Activated naive CD8-positive, alpha-beta T cell treated with anti-CD3 and anti-CD28 coated beads, Interleukin-2, amount 10 ng/mL, durations not matched to agents 7 days and 5 days (primary cell): ENCODE results near the gene UPK3BL2. TPM values are rescaled to one million over a fixed set of nuclear protein-coding genes. Genes with fewer than 3 reads are reported as not detected.
"Not testable (repeated sequence)": the region's sequence is repeated elsewhere in the genome, so short reads cannot be mapped to it uniquely, and the experiment has no call there.

ENCODE experiments used
- ATAC-seq: fragments of 150-1000 bp; cut with Tn5 transposase; one replicate; pipeline ENCODE4 v1.10.0; 2021; ENCODE audit warnings: low read depth, moderate library complexity
- POLR2A ChIA-PET: fragments of 350-600 bp; sonication (Branson Sonifier 250); formaldehyde crosslinking; loops from one replicate; lab custom pipeline; 2021; ENCODE audit warnings: antibody characterized with exemption; lab: Charles Lee
- DNase-seq: peaks from one replicate; pipeline ENCODE4 v3.0.0; 2021
- H3K27ac Mint-ChIP-seq: one replicate; pipeline ENCODE4 v1.8.0; 2022; ENCODE audit warnings: mild to moderate bottlenecking, mixed read lengths
- H3K27me3 Mint-ChIP-seq: one replicate; pipeline ENCODE4 v1.8.0; 2022; ENCODE audit warnings: mild to moderate bottlenecking, moderate library complexity, mixed read lengths
- H3K36me3 Mint-ChIP-seq: one replicate; pipeline ENCODE4 v1.8.0; 2021; ENCODE audit warnings: mild to moderate bottlenecking, mixed read lengths
- H3K4me1 Mint-ChIP-seq: one replicate; pipeline ENCODE4 v1.8.0; 2021; ENCODE audit warnings: mixed read lengths
- H3K4me3 Mint-ChIP-seq: one replicate; pipeline ENCODE4 v1.8.0; 2022; ENCODE audit warnings: mild to moderate bottlenecking, moderate library complexity, mixed read lengths
- H3K9me3 Mint-ChIP-seq: one replicate; pipeline ENCODE4 v1.8.0; 2021; ENCODE audit warnings: mixed read lengths
- total RNA-seq, 2 experiments: library from RNA; stranded (reverse); gene quantifications; one replicate each; pipeline ENCODE4 v1.2.3, GENCODE V29; 2021

UPK3BL2 gene
- total RNA-seq, 2 experiments from 2014 or later: 20.5 to 20.7 TPM

DNA sequence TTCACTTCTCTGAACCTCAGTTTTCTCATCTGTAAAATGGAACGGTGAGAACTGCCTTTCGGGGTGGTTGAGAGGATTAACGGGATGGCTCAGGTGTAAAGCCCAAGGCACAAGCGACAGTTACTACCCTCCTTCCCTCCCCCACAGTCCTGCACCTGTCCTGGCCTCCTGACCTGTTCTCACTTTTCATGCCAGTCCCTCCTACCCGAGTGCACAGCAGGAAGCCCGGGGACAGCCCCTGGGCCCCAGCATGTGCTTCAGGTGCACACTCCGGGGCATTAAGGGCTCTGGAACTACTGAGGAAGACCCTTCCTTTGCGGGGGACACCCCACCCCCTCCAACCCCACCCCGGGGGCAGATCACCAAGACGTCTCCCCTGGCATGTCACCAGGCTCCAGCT lies 26.5 kb downstream of the UPK3BL2 start:
- ATAC-seq, H3K27ac Mint-ChIP-seq, H3K4me3 Mint-ChIP-seq, H3K4me1 Mint-ChIP-seq, H3K36me3 Mint-ChIP-seq, H3K9me3 Mint-ChIP-seq, DNase-seq, H3K27me3 Mint-ChIP-seq, POLR2A ChIA-PET: not testable (repeated sequence)

DNA sequence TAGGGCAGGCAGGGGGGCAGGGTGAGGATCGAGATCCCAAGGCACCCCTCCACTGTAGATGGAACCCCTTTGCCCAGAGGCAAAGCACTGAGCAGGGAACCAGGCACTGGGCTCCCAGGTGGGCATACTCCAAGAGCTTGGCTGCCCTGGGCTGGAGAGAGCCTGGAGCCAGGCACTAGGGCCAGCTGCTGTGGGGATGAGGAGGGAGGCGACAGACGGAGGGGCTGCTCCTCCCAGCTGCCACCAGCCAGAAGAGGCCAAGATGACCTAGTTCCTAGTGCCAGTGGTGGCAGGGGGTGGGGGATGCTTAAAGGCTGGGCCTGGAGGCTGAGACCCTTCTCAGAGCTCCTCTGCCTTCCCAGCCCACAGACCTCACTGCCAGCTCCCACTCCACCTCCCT lies 27.6 kb downstream of the UPK3BL2 start:
- DNase-seq, H3K4me3 Mint-ChIP-seq, H3K27me3 Mint-ChIP-seq, H3K4me1 Mint-ChIP-seq, POLR2A ChIA-PET, H3K27ac Mint-ChIP-seq, ATAC-seq, H3K36me3 Mint-ChIP-seq, H3K9me3 Mint-ChIP-seq: not testable (repeated sequence)

DNA sequence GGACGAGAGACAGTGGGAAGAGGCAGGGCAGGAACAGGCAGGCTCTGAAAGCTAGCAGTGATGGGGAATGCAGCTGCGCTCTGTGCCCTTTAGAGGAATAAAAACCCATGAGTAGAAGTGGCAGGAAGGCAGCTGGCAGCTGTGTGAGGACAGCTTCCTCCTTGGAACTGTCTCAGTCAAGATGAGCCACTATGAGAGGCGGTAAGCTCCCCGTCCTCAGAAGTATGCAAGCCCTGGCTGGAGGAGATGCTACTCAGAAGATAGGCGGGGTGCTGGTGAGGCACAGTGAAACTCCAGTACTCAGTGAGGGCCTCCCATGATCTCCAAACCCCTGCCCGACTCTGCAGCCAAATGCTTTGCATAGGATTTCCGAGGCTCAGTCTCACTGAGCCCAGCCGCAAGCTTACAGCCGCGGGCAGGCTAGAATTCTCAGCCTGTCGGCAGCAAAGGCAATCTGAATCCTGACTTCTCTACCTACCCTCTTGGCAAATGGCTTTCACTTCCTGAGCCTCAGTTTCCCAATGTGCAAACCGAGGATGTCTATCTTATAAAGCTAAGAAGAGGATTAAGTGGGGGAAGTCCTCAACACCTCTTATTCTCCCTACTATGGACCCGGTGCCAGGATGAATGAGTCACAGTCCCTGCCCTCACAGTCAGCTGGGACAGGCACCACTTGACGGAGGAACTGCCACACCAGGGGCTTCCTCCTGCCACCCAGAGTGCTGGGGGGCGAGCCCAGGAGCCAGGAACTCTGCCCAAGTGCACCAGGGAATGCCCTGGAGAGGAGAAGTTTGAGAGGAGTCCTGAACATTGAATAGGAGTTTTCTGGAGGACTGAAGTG lies 28.4 kb downstream of the UPK3BL2 start:
- H3K9me3 Mint-ChIP-seq, H3K27me3 Mint-ChIP-seq, ATAC-seq: not testable (repeated sequence)

DNA sequence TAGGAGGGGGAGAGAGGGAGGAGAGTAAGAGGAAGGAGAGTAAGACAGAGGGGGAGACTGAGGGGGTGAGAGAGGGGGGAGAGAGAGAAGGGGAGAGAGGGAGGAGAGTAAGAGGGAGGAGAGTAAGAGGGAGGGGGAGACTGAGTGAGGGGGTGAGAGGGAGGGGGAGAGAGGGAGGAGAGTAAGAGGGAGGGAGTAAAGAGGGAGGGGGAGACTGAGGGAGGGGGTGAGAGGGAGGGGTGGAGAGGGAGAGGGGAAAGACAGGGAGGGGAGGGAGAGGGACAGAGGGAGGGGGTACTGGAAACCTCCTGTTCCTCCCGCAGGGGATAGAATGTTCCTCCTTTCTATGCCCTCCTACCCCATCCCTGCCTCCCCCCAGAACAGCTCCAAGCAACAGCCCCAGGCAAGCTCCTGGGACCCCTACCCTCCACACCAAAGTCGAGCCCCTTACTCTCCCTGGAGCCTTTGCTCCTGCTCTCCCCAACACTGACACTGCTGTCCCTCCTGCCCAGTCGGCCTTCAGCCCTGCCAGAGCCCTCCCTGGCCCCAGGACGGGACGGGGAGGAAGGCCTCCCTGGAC lies 30.8 kb downstream of the UPK3BL2 start:
- H3K27ac Mint-ChIP-seq, H3K36me3 Mint-ChIP-seq, H3K4me1 Mint-ChIP-seq, POLR2A ChIA-PET, DNase-seq, H3K4me3 Mint-ChIP-seq, H3K27me3 Mint-ChIP-seq, ATAC-seq, H3K9me3 Mint-ChIP-seq: not testable (repeated sequence)

More for the DNA sequence above, 28.4 kb downstream of the UPK3BL2 start:
- H3K36me3 Mint-ChIP-seq, H3K4me1 Mint-ChIP-seq, POLR2A ChIA-PET, H3K4me3 Mint-ChIP-seq, DNase-seq, H3K27ac Mint-ChIP-seq: not testable (repeated sequence)

DNA sequence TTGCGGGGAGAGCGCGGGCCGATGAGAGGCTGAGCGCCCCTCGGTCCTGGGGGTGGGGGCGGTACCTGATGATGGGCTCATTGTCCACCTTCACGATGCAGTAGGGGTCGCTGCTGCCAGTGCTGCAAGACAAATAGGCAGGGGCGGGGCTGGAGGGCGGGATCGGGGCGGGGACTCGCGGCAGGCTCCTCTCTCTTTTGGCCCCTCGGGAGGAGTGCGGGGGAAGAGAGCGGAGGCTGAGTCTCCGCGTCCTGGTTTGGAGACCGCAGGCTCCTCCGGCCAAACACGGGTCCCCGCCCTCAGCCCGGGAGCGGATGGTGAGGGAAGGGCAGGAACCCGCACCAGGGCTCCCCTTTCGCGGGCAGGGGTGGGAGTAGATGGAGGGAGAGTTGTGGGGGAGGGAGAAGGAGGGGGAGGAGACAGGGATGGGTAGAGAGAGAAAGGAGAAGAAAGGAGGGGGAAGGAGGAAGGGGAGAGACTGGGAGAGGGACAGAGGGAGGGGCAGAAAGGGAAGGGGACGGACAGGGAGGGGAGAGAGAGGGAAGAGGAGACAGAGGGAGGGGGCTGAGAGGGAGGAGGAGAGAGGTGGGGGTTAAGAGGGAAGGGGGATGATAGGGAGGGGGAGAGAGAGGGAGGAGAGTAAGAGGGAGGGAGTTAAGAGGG lies 31.5 kb downstream of the UPK3BL2 start:
- H3K4me3 Mint-ChIP-seq, H3K27me3 Mint-ChIP-seq, H3K36me3 Mint-ChIP-seq, POLR2A ChIA-PET, H3K9me3 Mint-ChIP-seq, H3K27ac Mint-ChIP-seq, H3K4me1 Mint-ChIP-seq, DNase-seq: not testable (repeated sequence)
- ATAC-seq: peak; percentile 73

DNA sequence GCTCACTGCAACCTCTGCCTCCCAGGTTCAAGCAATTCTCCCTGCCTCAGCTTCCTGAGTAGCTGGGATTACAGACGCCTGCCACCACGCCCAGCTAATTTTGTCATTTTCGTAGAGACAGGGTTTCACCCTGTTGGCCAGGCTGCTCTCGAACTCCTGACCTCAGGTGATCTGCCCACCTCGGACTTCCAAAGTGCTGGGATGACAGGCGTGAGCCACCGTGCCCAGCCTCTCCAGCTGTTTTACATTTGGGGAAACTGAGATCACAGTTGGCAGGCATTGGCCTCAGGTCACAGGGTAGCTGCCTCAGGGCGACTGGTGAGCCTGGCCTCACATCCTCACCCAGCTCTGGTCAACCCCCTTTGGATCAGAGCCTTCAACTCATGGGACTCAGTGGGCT lies 32.9 kb downstream of the UPK3BL2 start:
- H3K27ac Mint-ChIP-seq, H3K36me3 Mint-ChIP-seq: not testable (repeated sequence)

DNA sequence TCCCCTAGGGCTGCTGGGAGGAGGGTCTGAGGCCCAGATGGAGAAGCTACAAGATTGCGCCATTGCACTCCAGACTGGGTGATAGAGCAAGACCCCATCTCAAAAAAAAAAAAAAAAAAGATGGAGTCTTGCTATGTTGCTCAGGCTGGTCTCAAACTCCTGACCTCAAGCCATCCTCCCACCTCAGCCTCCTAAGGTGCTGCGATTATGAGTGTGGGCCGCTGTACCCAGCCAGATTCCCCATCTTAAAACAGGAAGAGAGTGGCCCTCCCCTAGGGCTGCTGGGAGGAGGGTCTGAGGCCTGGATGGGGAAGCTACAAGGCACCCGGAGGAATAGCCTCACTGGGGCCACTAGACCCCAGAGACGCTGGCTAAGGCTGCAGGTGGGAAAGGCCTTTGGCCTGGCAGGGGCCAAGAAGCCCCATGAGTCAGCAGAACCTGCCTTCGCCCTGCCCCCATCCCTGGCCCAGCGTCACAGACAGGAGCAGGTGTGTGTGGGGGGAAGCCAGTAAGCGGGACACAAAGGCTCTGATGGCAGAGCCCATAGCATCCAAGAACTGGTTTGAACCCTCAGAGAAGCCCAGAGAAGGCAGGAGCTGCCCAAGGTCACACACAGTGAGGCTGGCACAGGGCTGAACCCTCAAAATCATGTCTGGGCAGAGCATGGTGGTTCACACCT lies 35.9 kb downstream of the UPK3BL2 start:
- POLR2A ChIA-PET, H3K4me3 Mint-ChIP-seq, DNase-seq, H3K4me1 Mint-ChIP-seq, H3K9me3 Mint-ChIP-seq, H3K36me3 Mint-ChIP-seq, H3K27ac Mint-ChIP-seq, ATAC-seq, H3K27me3 Mint-ChIP-seq: not testable (repeated sequence)

More for the DNA sequence above, 32.9 kb downstream of the UPK3BL2 start:
- DNase-seq, ATAC-seq, H3K4me1 Mint-ChIP-seq, H3K4me3 Mint-ChIP-seq, POLR2A ChIA-PET, H3K9me3 Mint-ChIP-seq, H3K27me3 Mint-ChIP-seq: not testable (repeated sequence)

DNA sequence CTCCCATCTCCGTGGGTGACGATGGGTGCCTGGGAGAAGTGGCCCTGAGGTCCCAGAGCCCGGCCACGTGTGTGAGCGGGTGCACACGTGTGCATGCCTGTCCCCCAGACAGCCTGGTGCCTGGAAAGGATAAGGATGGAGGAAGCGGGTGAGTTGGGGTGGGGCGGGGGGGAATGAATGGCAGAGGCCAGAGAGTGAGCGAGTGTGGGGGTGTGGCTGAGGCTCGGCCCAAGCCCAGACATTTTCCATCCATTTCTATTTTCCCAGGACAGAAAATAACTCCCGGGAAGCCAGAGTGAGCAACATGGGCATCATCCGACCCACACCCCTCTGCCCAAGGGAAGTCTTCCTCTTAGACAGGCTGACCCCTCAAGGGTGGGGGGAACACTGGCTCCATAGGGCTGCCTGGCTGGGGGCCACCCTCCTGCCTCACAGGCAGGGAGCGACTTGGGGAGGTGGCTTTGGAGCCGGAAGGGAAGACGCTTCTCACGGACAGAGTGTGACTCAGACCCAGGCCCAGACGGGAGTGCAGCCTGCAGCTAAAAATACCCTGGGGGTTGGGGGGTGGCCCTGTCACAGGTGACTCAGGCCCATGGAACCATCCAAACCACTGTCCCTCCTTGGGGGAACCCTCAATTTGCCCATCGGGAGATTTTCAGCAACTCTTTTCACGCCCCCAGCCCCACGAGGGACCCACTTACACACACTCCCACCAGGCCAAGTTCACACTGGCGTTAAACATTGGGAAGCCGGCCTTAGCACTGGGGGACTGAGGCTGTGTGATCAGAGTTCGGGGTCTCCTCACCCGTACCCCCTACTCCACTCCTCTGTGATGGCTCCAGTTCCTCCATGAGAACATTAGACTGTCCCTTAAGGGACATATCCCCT lies 38.0 kb downstream of the UPK3BL2 start:
- H3K27ac Mint-ChIP-seq, ATAC-seq, H3K9me3 Mint-ChIP-seq: not testable (repeated sequence)

DNA sequence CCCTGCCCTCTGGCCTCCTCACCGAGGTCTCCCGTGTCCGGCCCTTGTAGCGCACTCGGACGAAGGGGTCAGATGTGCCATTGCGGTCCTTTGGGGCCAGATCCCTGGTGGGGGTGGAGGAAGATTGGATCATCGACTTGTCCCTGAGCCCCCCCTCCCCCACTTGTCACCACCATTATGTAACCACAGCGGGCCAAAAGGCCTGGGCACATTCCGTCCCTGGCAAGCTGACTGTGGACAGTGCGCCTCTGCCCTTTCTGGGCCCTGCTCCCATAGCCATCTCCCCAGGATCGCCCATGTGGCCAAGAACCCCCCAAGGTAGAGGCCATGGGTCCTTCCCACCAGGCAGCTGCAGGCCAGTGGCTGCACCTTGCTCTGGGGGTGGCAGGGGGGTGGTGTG lies 40.4 kb downstream of the UPK3BL2 start:
- H3K4me1 Mint-ChIP-seq, H3K36me3 Mint-ChIP-seq, H3K27ac Mint-ChIP-seq, H3K4me3 Mint-ChIP-seq, DNase-seq, ATAC-seq, H3K9me3 Mint-ChIP-seq, H3K27me3 Mint-ChIP-seq, POLR2A ChIA-PET: not testable (repeated sequence)

More for the DNA sequence above, 38.0 kb downstream of the UPK3BL2 start:
- DNase-seq, H3K27me3 Mint-ChIP-seq, H3K36me3 Mint-ChIP-seq, H3K4me1 Mint-ChIP-seq, H3K4me3 Mint-ChIP-seq, POLR2A ChIA-PET: not testable (repeated sequence)

DNA sequence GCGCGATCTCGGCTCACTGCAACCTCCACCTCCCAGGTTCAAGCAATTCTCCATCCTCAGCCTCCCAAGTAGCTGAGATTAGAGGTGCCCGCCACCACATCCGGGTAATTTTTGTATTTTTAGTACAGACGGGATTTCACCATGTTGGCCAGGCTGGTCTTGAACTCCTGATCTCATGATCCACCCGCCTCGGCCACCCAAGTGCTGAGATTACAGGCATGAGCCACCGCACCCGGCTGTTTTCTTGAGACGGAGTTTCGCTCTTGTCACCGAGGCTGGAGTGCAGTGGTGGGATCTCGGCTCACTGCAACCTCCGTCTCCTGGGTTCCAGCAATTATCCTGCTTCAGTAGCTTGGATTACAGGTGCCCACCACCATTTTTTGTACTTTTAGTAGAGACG lies 45.2 kb downstream of the UPK3BL2 start:
- ATAC-seq, POLR2A ChIA-PET, H3K4me1 Mint-ChIP-seq, H3K9me3 Mint-ChIP-seq, H3K36me3 Mint-ChIP-seq, H3K27me3 Mint-ChIP-seq, DNase-seq, H3K4me3 Mint-ChIP-seq, H3K27ac Mint-ChIP-seq: not testable (repeated sequence)

DNA sequence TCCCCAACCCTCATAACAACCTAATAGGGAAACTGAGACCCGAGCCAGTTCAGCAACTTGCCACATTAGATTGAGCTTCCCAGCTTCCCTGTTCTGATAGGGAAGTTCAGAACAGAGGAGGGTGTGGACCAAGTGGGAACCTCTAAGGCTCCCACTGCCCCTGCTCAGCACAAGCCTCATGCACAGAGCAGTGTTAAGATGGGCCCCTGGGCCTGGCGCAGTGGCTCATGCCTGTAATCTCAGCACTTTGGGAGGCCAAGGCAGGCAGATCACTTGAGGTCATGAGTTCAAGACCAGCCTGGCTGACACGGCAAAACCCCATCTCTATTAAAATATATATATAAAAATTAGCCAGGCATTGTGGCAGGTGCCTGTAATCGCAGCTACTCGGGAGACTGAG lies 46.2 kb downstream of the UPK3BL2 start:
- POLR2A ChIA-PET, H3K9me3 Mint-ChIP-seq, H3K4me3 Mint-ChIP-seq: not testable (repeated sequence)

DNA sequence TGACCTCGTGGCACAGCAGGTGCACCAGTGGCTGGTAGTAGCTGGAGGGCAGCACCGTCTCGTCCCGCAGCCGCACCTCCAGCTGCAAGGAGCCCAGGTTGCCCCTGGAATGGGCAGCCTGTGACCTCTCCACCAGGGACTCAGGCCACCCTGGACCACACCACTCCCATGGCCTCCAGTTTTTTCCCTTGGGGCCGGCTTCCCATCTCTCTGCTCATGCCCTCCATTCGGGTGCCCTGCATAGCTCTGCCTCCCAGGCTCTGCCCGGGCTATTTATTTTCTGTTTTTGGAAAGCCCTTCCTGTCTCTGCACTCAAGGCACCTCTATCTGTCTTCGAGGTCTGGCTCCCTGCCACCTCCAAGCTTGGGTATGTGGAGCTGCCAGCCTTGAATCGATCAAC lies 46.6 kb downstream of the UPK3BL2 start:
- H3K4me3 Mint-ChIP-seq, DNase-seq, POLR2A ChIA-PET, H3K27me3 Mint-ChIP-seq, ATAC-seq, H3K4me1 Mint-ChIP-seq, H3K36me3 Mint-ChIP-seq, H3K27ac Mint-ChIP-seq, H3K9me3 Mint-ChIP-seq: not testable (repeated sequence)

More for the DNA sequence above, 46.2 kb downstream of the UPK3BL2 start:
- H3K36me3 Mint-ChIP-seq, ATAC-seq, H3K4me1 Mint-ChIP-seq, DNase-seq, H3K27me3 Mint-ChIP-seq, H3K27ac Mint-ChIP-seq: not testable (repeated sequence)
